Nephron (organoid): ENCODE results near the gene PCDHAC1.
A peak's percentile ranks its signal among the peaks of the same experiment; 100 is the strongest.

ENCODE experiments used
- H3K27ac Mint-ChIP-seq, 3 experiments: 2 replicates each; pipeline ENCODE4 v1.8.0; 2020; ENCODE audit warnings: mixed read lengths in 3 of 3, mild to moderate bottlenecking in 2 of 3, moderate library complexity in 1 of 3
- H3K27me3 Mint-ChIP-seq: 2 replicates; pipeline ENCODE4 v1.8.0; 2021; ENCODE audit warnings: low read depth, mild to moderate bottlenecking, moderate library complexity, mixed read lengths
- H3K36me3 Mint-ChIP-seq: 2 replicates; pipeline ENCODE4 v1.8.0; 2020; ENCODE audit warnings: low read depth, mixed read lengths
- H3K4me1 Mint-ChIP-seq: 2 replicates; pipeline ENCODE4 v1.8.0; 2020; ENCODE audit warnings: mixed read lengths
- H3K4me3 Mint-ChIP-seq, 3 experiments: 2 replicates each; pipeline ENCODE4 v1.8.0; 2020; ENCODE audit warnings: mild to moderate bottlenecking in 3 of 3, mixed read lengths in 3 of 3, moderate library complexity in 2 of 3
- H3K9me3 Mint-ChIP-seq: 2 replicates; pipeline ENCODE4 v1.8.0; 2020; ENCODE audit warnings: mixed read lengths
- CTCF ChIP-seq, 3 experiments: fragments of 200-600 bp; sonication (generic); IDR thresholded peaks; one replicate each; pipeline ENCODE4 v1.5.0; 2021; ENCODE audit warnings: antibody characterized with exemption in 3 of 3; ENCODE audit not compliant: unreplicated experiment in 3 of 3

Gene PCDHAC1

GRCh38 chr5:140964356-140964755 is 38.3 kb downstream of the PCDHAC1 start:
- Mint-ChIP-seq H3K4me1 (peaks cover 20% of the 10 kb centered on the region), H3K9me3 (no peaks in the 10 kb centered on the region), H3K27me3 (peaks cover 25% of the 10 kb centered on the region)

DNA sequence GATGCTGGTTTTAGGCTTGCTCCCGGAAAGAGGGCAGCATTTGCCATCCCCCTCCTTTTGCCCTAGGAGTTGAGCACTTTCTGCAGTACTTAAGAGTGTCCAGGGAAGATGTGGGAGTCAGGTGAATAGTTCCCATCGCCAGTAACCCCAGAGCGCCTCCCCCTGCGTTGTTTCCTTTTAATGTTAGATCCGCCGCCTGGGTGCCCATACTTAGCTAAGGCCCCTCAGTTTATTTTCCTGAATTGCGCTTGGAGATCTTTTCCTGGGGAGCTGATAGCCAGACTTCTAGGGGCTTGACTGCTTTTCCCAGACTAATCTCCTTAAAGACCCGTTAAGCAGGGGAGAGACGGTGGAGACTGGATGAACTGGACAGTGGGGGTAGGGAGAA is 39.8 kb downstream of the PCDHAC1 start:
- H3K9me3 Mint-ChIP-seq: no peaks in the 10 kb centered on the region
- no peaks in the 10 kb centered on the region for H3K36me3 Mint-ChIP-seq
- peak overlapping the region; percentile 87 to 93 (median 88) for H3K4me3 Mint-ChIP-seq
- H3K27me3 Mint-ChIP-seq: peaks cover 25% of the 10 kb centered on the region
- peaks cover 20% of the 10 kb centered on the region for H3K4me1 Mint-ChIP-seq
- peak overlapping the region; percentile 4 to 41 (median 7) for H3K27ac Mint-ChIP-seq
- no peak for TF ChIP-seq CTCF (IDR thresholded peaks at IDR 0.05; ENCODE audit: unreplicated experiment in 3 of 3)

More at GRCh38 chr5:140964356-140964755, 38.3 kb downstream of the PCDHAC1 start:
- TF ChIP-seq CTCF (IDR thresholded peaks at IDR 0.05; ENCODE audit: unreplicated experiment in 3 of 3): no peak
- peak overlapping the region; percentile 87 to 93 (median 88) for H3K4me3 Mint-ChIP-seq
- no peak overlapping the region for H3K27ac Mint-ChIP-seq
- H3K36me3 Mint-ChIP-seq: no peaks in the 10 kb centered on the region

GRCh38 chr5:140966293-140967225 is 40.5 kb downstream of the PCDHAC1 start, which contains the start of gene PCDHAC2:
Gene PCDHAC2 (plus strand): TSS chr5:140966476. CDS start chr5:140966767, 291 bp downstream.
- H3K4me1 Mint-ChIP-seq: peaks cover 20% of the 10 kb centered on the region
- no peak for TF ChIP-seq CTCF (IDR thresholded peaks at IDR 0.05; ENCODE audit: unreplicated experiment in 3 of 3)
- H3K27me3 Mint-ChIP-seq: peaks cover 25% of the 10 kb centered on the region
- peak within 1 kb of the TSS; percentile 87 to 93 (median 88) for H3K4me3 Mint-ChIP-seq
- H3K36me3 Mint-ChIP-seq: no peaks in the 10 kb centered on the region
- no peaks in the 10 kb centered on the region for H3K9me3 Mint-ChIP-seq
- H3K27ac Mint-ChIP-seq: peak within 1 kb of the TSS; percentile 4 to 41 (median 7)

DNA sequence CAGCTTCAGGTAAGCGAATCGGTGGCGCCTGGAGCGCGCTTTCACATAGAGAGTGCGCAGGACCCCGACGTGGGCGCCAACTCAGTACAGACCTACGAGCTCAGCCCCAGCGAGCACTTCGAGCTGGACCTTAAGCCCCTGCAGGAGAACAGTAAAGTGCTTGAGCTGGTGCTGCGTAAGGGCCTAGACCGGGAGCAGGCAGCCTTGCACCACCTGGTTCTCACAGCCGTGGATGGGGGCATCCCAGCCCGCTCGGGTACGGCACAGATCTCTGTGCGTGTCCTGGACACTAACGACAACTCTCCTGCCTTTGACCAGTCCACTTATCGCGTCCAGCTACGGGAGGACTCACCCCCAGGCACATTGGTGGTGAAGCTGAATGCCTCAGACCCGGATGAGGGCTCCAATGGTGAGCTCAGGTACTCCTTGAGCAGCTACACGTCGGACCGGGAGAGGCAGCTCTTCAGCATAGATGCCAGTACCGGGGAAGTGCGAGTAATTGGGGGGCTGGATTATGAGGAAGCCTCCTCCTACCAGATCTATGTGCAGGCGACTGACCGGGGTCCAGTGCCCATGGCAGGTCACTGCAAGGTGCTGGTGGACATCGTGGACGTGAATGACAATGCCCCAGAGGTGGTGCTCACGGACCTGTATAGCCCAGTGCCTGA is 41.3 kb downstream of the PCDHAC1 start:
- Mint-ChIP-seq H3K27ac (no peak overlapping the region), H3K4me3 (peak overlapping the region; percentile 74 to 80 (median 77)), H3K9me3 (no peaks in the 10 kb centered on the region), H3K27me3 (peaks cover 25% of the 10 kb centered on the region), H3K36me3 (no peaks in the 10 kb centered on the region), H3K4me1 (peaks cover 20% of the 10 kb centered on the region)
- no peak for TF ChIP-seq CTCF (IDR thresholded peaks at IDR 0.05; ENCODE audit: unreplicated experiment in 3 of 3)

DNA sequence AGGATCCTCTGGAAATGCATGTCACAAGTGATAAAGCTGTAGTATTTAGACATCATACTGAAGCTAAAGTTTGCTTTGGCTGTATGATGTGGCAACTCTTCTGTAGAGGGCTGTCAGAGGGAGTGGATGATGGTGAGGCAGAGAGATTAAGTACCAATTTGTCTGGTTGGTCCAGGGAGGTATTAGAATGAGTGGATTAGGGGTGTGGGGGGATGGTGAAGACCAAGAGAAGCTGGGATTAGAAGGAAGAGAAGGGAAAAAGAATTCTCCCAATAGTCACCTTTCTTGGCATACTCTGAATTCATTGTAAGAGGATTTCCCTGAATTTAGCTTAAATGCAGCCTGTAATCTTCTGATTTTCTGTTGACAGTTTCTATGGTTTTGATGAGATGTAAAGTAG is 43.8 kb downstream of the PCDHAC1 start:
- Mint-ChIP-seq H3K27ac (no peak overlapping the region), H3K4me3 (no peak overlapping the region), H3K27me3 (peaks cover 22% of the 10 kb centered on the region), H3K9me3 (no peaks in the 10 kb centered on the region), H3K4me1 (peaks cover 13% of the 10 kb centered on the region), H3K36me3 (no peaks in the 10 kb centered on the region)
- TF ChIP-seq CTCF (IDR thresholded peaks at IDR 0.05; ENCODE audit: unreplicated experiment in 3 of 3): no peak
